B cell (primary cell): ENCODE results near the gene BRME1. TPM values are rescaled to one million over a fixed set of nuclear protein-coding genes. Genes with fewer than 3 reads are reported as not detected.

Source experiments
- ATAC-seq: fragments of 200-7000 bp; cut with Tn5 transposase; one replicate; pipeline ENCODE4 v1.10.0; 2021; ENCODE audit warnings: low read depth, mild to moderate bottlenecking, moderate number of reproducible peaks, moderate library complexity
- CTCF ChIA-PET: fragments of 350-600 bp; sonication (Branson Sonifier 250); formaldehyde crosslinking; loops from one replicate; lab custom pipeline; 2021; ENCODE audit warnings: antibody characterized with exemption, inconsistent platforms; lab: Charles Lee
- POLR2A ChIA-PET: fragments of 350-600 bp; sonication (Branson Sonifier 250); formaldehyde crosslinking; loops from one replicate; lab custom pipeline; 2021; ENCODE audit warnings: antibody characterized with exemption; lab: Charles Lee
- DNase-seq: peaks from one replicate; pipeline ENCODE4 v3.0.0; 2013
- H2AFZ ChIP-seq: 2 replicates; pipeline ENCODE4 v1.6.1; 2012; ENCODE audit warnings: mild to moderate bottlenecking, low read depth, low read length; ENCODE audit not compliant: insufficient read depth, poor library complexity, severe bottlenecking
- H3K27ac ChIP-seq, 2 donors: 1 replicate in 1 of 2; 2 replicates in 1 of 2; pipeline ENCODE4 v1.5.1; 2012 to 2013; ENCODE audit warnings: low read length in 2 of 2, mild to moderate bottlenecking in 2 of 2, moderate library complexity in 1 of 2
- H3K27me3 ChIP-seq, 4 experiments: fragments of 200-600 bp in 1 of 4; sonication (generic) in 1 of 4; replicated peaks in 1 of 4; 1 replicate in 2 of 4; 2 replicates in 2 of 4; pipeline versions ENCODE4 v1.6.1 to v1.7.0; 2013 to 2016; ENCODE audit warnings: low read length in 3 of 4, mild to moderate bottlenecking in 2 of 4, mixed read lengths in 1 of 4, moderate library complexity in 1 of 4; ENCODE audit not compliant: insufficient read depth in 4 of 4, control insufficient read depth in 3 of 4; ENCODE audit errors: control extremely low read depth in 1 of 4
- H3K36me3 ChIP-seq, 2 experiments: replicated peaks in 1 of 2; 1 replicate in 1 of 2; 2 replicates in 1 of 2; pipeline versions ENCODE4 v1.6.1 to v1.7.1; 2013; ENCODE audit warnings: low read length in 1 of 2; ENCODE audit not compliant: insufficient read depth in 2 of 2, control insufficient read depth in 1 of 2; ENCODE audit errors: control extremely low read depth in 1 of 2, extremely low read depth in 1 of 2
- H3K4me1 ChIP-seq, 2 donors: fragments of 200-600 bp in 1 of 2; sonication (generic) in 1 of 2; 1 replicate in 1 of 2; 2 replicates in 1 of 2; pipeline versions ENCODE4 v1.5.1 to v1.6.1; 2013 to 2017; ENCODE audit warnings: low read length in 2 of 2; ENCODE audit not compliant: control insufficient read depth in 2 of 2, insufficient read depth in 2 of 2
- H3K4me2 ChIP-seq: replicated peaks from 2 replicates; pipeline ENCODE3; 2012; ENCODE audit warnings: mild to moderate bottlenecking, low read depth, low read length; ENCODE audit not compliant: poor library complexity, severe bottlenecking
- H3K4me3 ChIP-seq, 5 experiments: fragments of 200-600 bp in 1 of 5; sonication (generic) in 1 of 5; 1 replicate in 3 of 5; 2 replicates in 2 of 5; pipeline versions ENCODE4 v1.5.1 to v1.7.0; 2011 to 2016; ENCODE audit warnings: low read length in 4 of 5, mild to moderate bottlenecking in 4 of 5, low read depth in 2 of 5, control low read depth in 1 of 5, moderate library complexity in 1 of 5; ENCODE audit not compliant: insufficient read depth in 1 of 5; ENCODE audit errors: control extremely low read depth in 1 of 5, extremely low read depth in 1 of 5
- H3K79me2 ChIP-seq: fragments of 200-600 bp; sonication (generic); one replicate; pipeline ENCODE4 v1.6.0; 2016; ENCODE audit warnings: low read length; ENCODE audit not compliant: control insufficient read depth, insufficient read depth
- H3K9ac ChIP-seq: fragments of 200-600 bp; sonication (generic); 2 replicates; pipeline ENCODE4 v1.6.1; 2017; ENCODE audit warnings: mild to moderate bottlenecking, low read length, moderate library complexity
- H3K9me3 ChIP-seq, 3 donors: one replicate each; pipeline versions ENCODE4 v1.6.1 to v1.7.1; 2013; ENCODE audit warnings: low read length in 2 of 3; ENCODE audit not compliant: control insufficient read depth in 2 of 3, insufficient read depth in 1 of 3; ENCODE audit errors: control extremely low read depth in 1 of 3
- H4K20me1 ChIP-seq: 2 replicates; pipeline ENCODE4 v1.6.0; 2012; ENCODE audit warnings: mild to moderate bottlenecking, low read length; ENCODE audit not compliant: insufficient read depth, control insufficient read depth, poor library complexity, severe bottlenecking
- H3K27ac Mint-ChIP-seq: one replicate; pipeline ENCODE4 v1.8.0; 2021; ENCODE audit warnings: mixed read lengths
- H3K27me3 Mint-ChIP-seq: one replicate; pipeline ENCODE4 v1.8.0; 2021; ENCODE audit warnings: mixed read lengths
- H3K4me1 Mint-ChIP-seq: one replicate; pipeline ENCODE4 v1.8.0; 2021; ENCODE audit warnings: mixed read lengths
- H3K4me3 Mint-ChIP-seq: one replicate; pipeline ENCODE4 v1.8.0; 2021; ENCODE audit warnings: mixed read lengths
- H3K9me3 Mint-ChIP-seq: one replicate; pipeline ENCODE4 v1.8.0; 2022; ENCODE audit warnings: mixed read lengths; ENCODE audit not compliant: insufficient read depth
- CTCF ChIP-seq: fragments of 200-600 bp; IDR thresholded peaks from one replicate; pipeline ENCODE4 v1.8.0; 2022; ENCODE audit warnings: antibody characterized with exemption, mild to moderate bottlenecking
- EZH2 ChIP-seq: IDR thresholded peaks from 2 replicates; pipeline ENCODE4 v1.6.1; 2012; ENCODE audit warnings: borderline replicate concordance, low read depth, mild to moderate bottlenecking, moderate library complexity, low read length; ENCODE audit not compliant: insufficient read depth, poor library complexity, severe bottlenecking
- WGBS: methylation state at CpG from one replicate; pipeline ENCODE4 v1.1.5; 2013; ENCODE audit warnings: missing lambda C conversion rate; ENCODE audit not compliant: insufficient coverage; 5-methylcytosine and 5-hydroxymethylcytosine counted together
- intact Hi-C: fragments of 100-400 bp; cut with micrococcal nuclease; formaldehyde crosslinking; loops from one replicate; pipeline ENCODE4 v1.10.0; 2022
- polyA plus RNA-seq: library from polyadenylated mRNA; depleted of rRNA; stranded (reverse); fragments of >200 nt; gene quantifications from 2 replicates; pipeline ENCODE4 v1.2.3, GENCODE V29; 2012
- total RNA-seq, 2 donors: library from RNA; stranded (reverse); fragments of 120-200 nt in 1 of 2; gene quantifications; 1 replicate in 1 of 2; 2 replicates in 1 of 2; pipeline versions ENCODE4 v1.2.3 to v1.2.4, GENCODE V29; 2013 to 2022

The BRME1 gene
- total and polyA plus RNA-seq, 2 donors (not counting 1 experiment from before 2014, with no cell fraction given): 1.8 to 2.4 TPM

- ChIA-PET CTCF (interaction anchor here (1.0 to 4.1 kb wide), 7 partner anchors 10 to 72 kb away, joined by 3 to 35 read pairs (median 4); partner anchors contain the start of gene ZSWIM4), POLR2A (interaction anchor here (0.6 to 2.8 kb wide), 11 partner anchors 10 to 1533 kb away, joined by 3 to 45 read pairs (median 4); partner anchors contain the start of genes AKAP8 and ZSWIM4)
- Mint-ChIP-seq H3K4me3 (peak overlapping the region; percentile 89), H3K9me3 (no peaks in the 10 kb centered on the region), H3K27me3 (no peaks in the 10 kb centered on the region), H3K4me1 (peaks cover 57% of the 10 kb centered on the region), H3K27ac (peak overlapping the region; percentile 99)
- H4K20me1 ChIP-seq: peaks cover 6% of the 10 kb centered on the region
- H3K27ac ChIP-seq: peak overlapping the region; percentile 91 to 98
- peak overlapping the region; percentile 84 for H3K9ac ChIP-seq
- under 1% methylated on average over 15 of the region's 23 CpGs for WGBS
- H3K27me3 ChIP-seq: peaks cover 0 to 22% (median 0%) of the 10 kb centered on the region in 4 experiments
- peak overlapping the region in 4 of 5 experiments; percentile 48 to 72 (median 50) for H3K4me3 ChIP-seq
- H3K4me2 ChIP-seq: peak overlapping the region; percentile 97
- no peaks in the 10 kb centered on the region for H3K9me3 ChIP-seq
- H3K4me1 ChIP-seq: peaks cover 51 to 63% of the 10 kb centered on the region in 2 donors
- H3K36me3 ChIP-seq: no peaks in the 10 kb centered on the region
- peak; percentile 58 for ATAC-seq
- intact Hi-C loops: loop anchor here (1.0 to 5.0 kb wide), 4 partner anchors 16 to 744 kb away; partner anchors contain the start of genes LYL1 and RFX1
- peak; percentile 98 for DNase-seq
- no peak overlapping the region for H2AFZ ChIP-seq
- peaks cover 14% of the 10 kb centered on the region for H3K79me2 ChIP-seq
- TF ChIP-seq EZH2 (no peak), CTCF (no peak)
Observed at GRCh38 chr19:13846557-13847406, 59.1 kb downstream of the BRME1 start.
